Neural cell (in vitro differentiated cells): Measurements from ENCODE around the gene IMPACT. TPM values are rescaled to one million over a fixed set of nuclear protein-coding genes. Genes with fewer than 3 reads are reported as not detected.

Experiments used
- H2AFZ ChIP-seq: fragments of 200-600, 300-800 bp; sonication (generic), shearing (Covaris generic); 2 replicates; pipeline ENCODE4 v1.6.0; 2014; ENCODE audit warnings: low read depth, mild to moderate bottlenecking, antibody characterized with exemption, low read length, moderate library complexity
- H3F3A ChIP-seq: fragments of 200-600 bp; shearing (Covaris generic); 2 replicates; pipeline ENCODE4 v1.6.1; 2016; ENCODE audit warnings: mild to moderate bottlenecking, moderate library complexity, mixed read lengths, antibody characterized with exemption, low read length; ENCODE audit not compliant: insufficient read depth, poor library complexity, severe bottlenecking
- H3K27ac ChIP-seq: fragments of 200-600, 300-800 bp; sonication (generic), shearing (Covaris generic); 2 replicates; pipeline ENCODE4 v1.5.1; 2014; ENCODE audit warnings: mild to moderate bottlenecking, low read length, moderate library complexity
- H3K27me3 ChIP-seq: fragments of 300-800, 200-600 bp; sonication (generic), shearing (Covaris generic); 2 replicates; pipeline ENCODE4 v1.6.0; 2014; ENCODE audit warnings: mild to moderate bottlenecking, low read depth, low read length, moderate library complexity; ENCODE audit not compliant: insufficient read depth
- H3K36me3 ChIP-seq: fragments of 300-800, 200-600 bp; sonication (generic), shearing (Covaris generic); 2 replicates; pipeline ENCODE4 v1.5.1; 2014; ENCODE audit warnings: mild to moderate bottlenecking, antibody characterized with exemption, low read length, moderate library complexity; ENCODE audit not compliant: insufficient read depth
- H3K4me2 ChIP-seq: fragments of 300-800, 200-600 bp; sonication (generic), shearing (Covaris generic); 2 replicates; pipeline ENCODE4 v1.6.0; 2014; ENCODE audit warnings: mild to moderate bottlenecking, low read length
- H3K4me3 ChIP-seq: fragments of 300-800, 200-600 bp; sonication (generic), shearing (Covaris generic); 2 replicates; pipeline ENCODE4 v1.5.1; 2014; ENCODE audit warnings: mild to moderate bottlenecking, low read length, moderate library complexity
- H3K79me2 ChIP-seq: fragments of 200-600 bp; shearing (Covaris generic); replicated peaks from 2 replicates; pipeline ENCODE4 v1.6.0; 2014; ENCODE audit warnings: mild to moderate bottlenecking, low read length, moderate library complexity; ENCODE audit not compliant: insufficient read depth
- H3K9ac ChIP-seq: fragments of 300-800, 200-600 bp; sonication (generic), shearing (Covaris generic); 2 replicates; pipeline ENCODE4 v1.6.1; 2016; ENCODE audit warnings: mild to moderate bottlenecking, low read length, mixed read lengths
- H3K9me2 ChIP-seq: fragments of 200-600 bp; shearing (Covaris generic); 2 replicates; pipeline ENCODE4 v1.6.1; 2016; ENCODE audit warnings: mild to moderate bottlenecking, low read length, mixed read lengths; ENCODE audit not compliant: insufficient read depth
- H3K9me3 ChIP-seq: fragments of 200-600, 300-800 bp; sonication (generic), shearing (Covaris generic); 2 replicates; pipeline ENCODE4 v1.6.1; 2016; ENCODE audit warnings: mild to moderate bottlenecking, mixed run types, low read length, moderate library complexity, mixed read lengths
- H4K20me1 ChIP-seq: fragments of 200-600 bp; shearing (Covaris generic); 2 replicates; pipeline ENCODE4 v1.6.1; 2016; ENCODE audit warnings: mild to moderate bottlenecking, mixed run types; ENCODE audit not compliant: insufficient read depth
- CTCF ChIP-seq: fragments of 450-650 bp; IDR thresholded peaks from 2 replicates; pipeline ENCODE4 v1.5.1; 2014; ENCODE audit warnings: antibody characterized with exemption, mild to moderate bottlenecking, moderate library complexity; ENCODE audit not compliant: poor library complexity, severe bottlenecking
- EP300 ChIP-seq: fragments of 450-650 bp; conservative IDR thresholded peaks from 2 replicates; pipeline ENCODE4 v1.6.1; 2014; ENCODE audit warnings: antibody characterized with exemption, mild to moderate bottlenecking, moderate library complexity; ENCODE audit not compliant: poor library complexity, severe bottlenecking
- EZH2 ChIP-seq: fragments of 200-600, 300-800 bp; shearing (Covaris generic), sonication (generic); IDR thresholded peaks from 2 replicates; pipeline ENCODE4 v1.6.1; 2014; ENCODE audit warnings: antibody characterized with exemption, low read length, borderline replicate concordance, mild to moderate bottlenecking; ENCODE audit not compliant: insufficient read depth, poor library complexity, severe bottlenecking
- MXI1 ChIP-seq: fragments of 450-650 bp; conservative IDR thresholded peaks from 2 replicates; pipeline ENCODE4 v1.6.1; 2014; ENCODE audit warnings: antibody characterized with exemption, mild to moderate bottlenecking; ENCODE audit not compliant: poor library complexity, severe bottlenecking
- POLR2AphosphoS5 ChIP-seq: IDR thresholded peaks from 2 replicates; pipeline ENCODE4 v1.6.1; 2012
- RAD21 ChIP-seq: fragments of 450-650 bp; conservative IDR thresholded peaks from 2 replicates; pipeline ENCODE4 v1.6.1; 2014; ENCODE audit warnings: antibody characterized with exemption, mild to moderate bottlenecking, moderate library complexity
- REST ChIP-seq: IDR thresholded peaks from 2 replicates; pipeline ENCODE4 v1.6.1; 2012; ENCODE audit warnings: borderline replicate concordance
- SMC3 ChIP-seq: fragments of 450-650 bp; conservative IDR thresholded peaks from 2 replicates; pipeline ENCODE4 v1.6.1; 2014; ENCODE audit warnings: antibody characterized with exemption, mild to moderate bottlenecking, moderate library complexity; ENCODE audit not compliant: poor library complexity
- TAF1 ChIP-seq: IDR thresholded peaks from 2 replicates; pipeline ENCODE4 v1.6.1; 2012; ENCODE audit warnings: low read depth
- polyA plus RNA-seq: library from polyadenylated mRNA; depleted of rRNA; stranded (reverse); fragments of >200 nt; gene quantifications from 2 replicates; pipeline ENCODE4 v1.2.3, GENCODE V29; 2014

Gene IMPACT
- polyA plus RNA-seq, 1 donor from 2014 or later: 31.1 TPM

GRCh38 chr18:24461996-24462395, 35.5 kb downstream of the IMPACT start (continued):
- TF ChIP-seq SMC3: no peak

- H3K9me3 ChIP-seq: no peaks in the 10 kb centered on the region
- no peaks in the 10 kb centered on the region for H3F3A ChIP-seq
- no peak overlapping the region for H3K27ac ChIP-seq
- H3K79me2 ChIP-seq: no peaks in the 10 kb centered on the region
- no peak overlapping the region for H2AFZ ChIP-seq
- H3K4me3 ChIP-seq: no peak overlapping the region
- no peak overlapping the region for H3K9ac ChIP-seq
- H3K4me2 ChIP-seq: no peak overlapping the region
- H3K36me3 ChIP-seq: no peaks in the 10 kb centered on the region
- no peaks in the 10 kb centered on the region for H3K27me3 ChIP-seq
- no peaks in the 10 kb centered on the region for H3K9me2 ChIP-seq
- no peaks in the 10 kb centered on the region for H4K20me1 ChIP-seq
- no peak for TF ChIP-seq EZH2
- no peak for TF ChIP-seq RAD21
- TF ChIP-seq EP300: no peak
- TF ChIP-seq SMC3: no peak
- no peak for TF ChIP-seq POLR2AphosphoS5
- no peak for TF ChIP-seq MXI1
- no peak for TF ChIP-seq CTCF
- no peak for TF ChIP-seq REST
- no peak for TF ChIP-seq TAF1
Observed at GRCh38 chr18:24462838-24463775, 36.6 kb downstream of the IMPACT start.

- Histone ChIP-seq H3K4me2 (no peak overlapping the region), H3K4me3 (no peak overlapping the region), H3F3A (no peaks in the 10 kb centered on the region), H3K9me2 (no peaks in the 10 kb centered on the region), H2AFZ (no peak overlapping the region), H4K20me1 (no peaks in the 10 kb centered on the region), H3K9ac (no peak overlapping the region), H3K79me2 (no peaks in the 10 kb centered on the region), H3K9me3 (no peaks in the 10 kb centered on the region), H3K27me3 (no peaks in the 10 kb centered on the region), H3K27ac (no peak overlapping the region), H3K36me3 (no peaks in the 10 kb centered on the region)
- TF ChIP-seq SMC3 (no peak), RAD21 (no peak), EP300 (no peak), POLR2AphosphoS5 (no peak), EZH2 (no peak), CTCF (no peak), TAF1 (no peak), MXI1 (no peak), REST (no peak)
Observed at GRCh38 chr18:24465486-24465885, 39.0 kb downstream of the IMPACT start.
